Stomach (tissue), 4 donors: Measurements from ENCODE around the gene CDH18.

Experiments used
- CTCF ChIP-seq, 7 experiments: fragments of 450-650 bp in 4 of 7; fragments of 200-600 bp in 3 of 7; sonication (generic) in 3 of 7; IDR thresholded peaks; one replicate each; pipeline ENCODE4 v1.5.1; 2016 to 2019; ENCODE audit warnings: antibody characterized with exemption in 7 of 7, control low read depth in 2 of 7, mild to moderate bottlenecking in 1 of 7
- EP300 ChIP-seq: sonication (generic); formaldehyde crosslinking; IDR thresholded peaks from one replicate; pipeline ENCODE4 v1.6.1; 2017; ENCODE audit warnings: antibody characterized with exemption
- POLR2A ChIP-seq, 4 donors: fragments of 450-650 bp; IDR thresholded peaks; one replicate each; pipeline ENCODE4 v1.6.1; 2016; ENCODE audit warnings: antibody characterized with exemption in 4 of 4, control low read depth in 2 of 4, mild to moderate bottlenecking in 1 of 4, moderate library complexity in 1 of 4

GRCh38 chr5:19923742-19924141, 64.3 kb downstream of the CDH18 start:
- no peak for TF ChIP-seq CTCF (IDR thresholded peaks at IDR 0.05)
- TF ChIP-seq EP300: no peak
- no peak for TF ChIP-seq POLR2A (IDR thresholded peaks at IDR 0.05)
